ENCODE data around the gene CD81.

GRCh38 chr11:2394818-2395105, 17.7 kb downstream of the CD81 start:
- TF ChIP-seq CTCF (IDR thresholded peaks at IDR 0.05; ENCODE audit: low read depth, low read length, poor library complexity, severe bottlenecking), result no peak
- no peak for TF ChIP-seq EZH2phosphoT487 (IDR thresholded peaks at IDR 0.05; ENCODE audit: borderline replicate concordance, low read length)
